Activated naive CD4-positive, alpha-beta T cell treated with Interleukin-2 at 50 U/mL for 16 hours (primary cell): ENCODE results near the gene TTPAL.

ENCODE experiments used
- DNase-seq: peaks from one replicate; pipeline ENCODE4 v3.0.0-alpha.2; 2020

The TTPAL gene

DNA sequence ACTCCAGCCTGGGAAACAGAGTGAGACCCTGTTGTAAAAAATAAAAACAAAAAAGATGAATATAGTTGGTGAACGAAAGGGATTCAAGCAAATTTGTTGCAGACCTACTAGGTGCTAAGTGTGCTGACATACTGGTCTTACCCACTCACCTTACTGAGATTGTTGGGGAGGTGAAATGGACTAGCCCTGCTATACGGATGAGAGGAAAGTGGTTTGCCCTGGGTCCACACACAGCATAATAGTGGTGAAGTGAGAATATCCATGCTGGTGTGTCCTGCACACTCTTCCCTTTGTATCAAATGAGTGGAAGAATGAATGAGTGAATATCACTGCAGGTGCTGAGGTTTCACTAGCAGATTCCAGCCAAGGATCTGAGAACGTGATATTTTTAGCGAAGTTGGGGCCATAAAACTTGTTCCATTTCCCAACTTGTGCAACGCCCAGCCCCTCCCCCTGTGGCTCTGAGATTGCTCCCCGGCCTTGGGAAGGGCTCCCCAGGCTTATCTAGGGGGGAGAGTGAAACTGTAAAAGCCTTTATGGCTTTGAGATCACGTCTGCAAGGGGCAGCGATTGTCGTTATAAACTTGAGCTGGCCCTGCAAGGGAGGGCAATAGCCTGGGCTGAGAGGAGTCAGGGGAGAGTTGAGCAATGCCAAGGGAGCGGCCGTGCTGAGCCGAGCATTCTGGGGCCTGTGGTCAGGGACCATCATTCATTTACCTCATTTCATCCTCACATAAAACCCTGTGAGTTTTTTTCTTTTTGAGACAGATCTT, 33.2 kb upstream of the TTPAL start:
- no peak for DNase-seq

DNA sequence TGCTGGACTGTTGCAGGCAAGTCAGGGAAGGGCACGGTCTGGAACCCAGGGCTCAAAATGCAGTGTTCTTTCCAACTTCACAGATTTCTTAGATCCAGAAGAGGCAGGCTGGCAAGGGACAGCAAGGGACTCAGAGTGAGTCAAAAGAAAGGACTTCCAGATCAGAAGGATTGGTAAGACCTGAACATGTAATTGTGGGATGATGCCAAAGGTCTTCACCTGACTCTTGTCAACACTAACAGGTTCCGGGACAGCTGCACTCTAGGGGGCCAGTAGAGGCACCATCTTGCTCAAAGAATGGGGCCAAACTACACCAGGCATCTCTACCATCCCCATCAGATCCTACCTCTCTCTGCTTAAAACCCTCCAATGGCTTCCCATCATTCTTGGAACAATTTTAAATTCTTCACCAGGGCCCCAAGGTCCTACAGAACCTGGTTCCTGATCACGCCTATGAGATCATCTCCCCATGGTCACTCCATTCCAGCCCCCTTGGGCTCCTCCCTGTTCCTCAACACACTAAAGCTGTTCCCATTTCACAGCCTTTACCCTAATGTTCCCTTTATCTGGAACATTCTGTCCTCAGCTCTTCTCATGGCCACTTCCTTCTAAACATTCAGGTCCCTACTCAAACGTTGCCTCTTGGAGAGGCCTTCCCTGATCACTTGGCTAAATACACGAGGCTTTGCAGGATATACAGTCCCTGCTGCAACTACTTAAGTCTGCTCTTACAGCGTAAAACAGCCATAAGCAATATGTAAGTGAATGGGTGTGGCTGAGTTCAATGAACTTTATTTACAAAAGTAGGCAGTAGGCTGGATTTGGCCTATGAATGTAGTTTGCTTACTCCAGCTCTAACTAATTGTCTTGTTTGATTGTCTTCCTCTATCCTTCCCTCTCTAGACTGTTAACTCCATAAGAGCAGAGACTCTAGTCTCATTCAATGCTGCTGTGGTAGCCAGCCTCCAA, 29.6 kb upstream of the TTPAL start:
- DNase-seq, result no peak

DNA sequence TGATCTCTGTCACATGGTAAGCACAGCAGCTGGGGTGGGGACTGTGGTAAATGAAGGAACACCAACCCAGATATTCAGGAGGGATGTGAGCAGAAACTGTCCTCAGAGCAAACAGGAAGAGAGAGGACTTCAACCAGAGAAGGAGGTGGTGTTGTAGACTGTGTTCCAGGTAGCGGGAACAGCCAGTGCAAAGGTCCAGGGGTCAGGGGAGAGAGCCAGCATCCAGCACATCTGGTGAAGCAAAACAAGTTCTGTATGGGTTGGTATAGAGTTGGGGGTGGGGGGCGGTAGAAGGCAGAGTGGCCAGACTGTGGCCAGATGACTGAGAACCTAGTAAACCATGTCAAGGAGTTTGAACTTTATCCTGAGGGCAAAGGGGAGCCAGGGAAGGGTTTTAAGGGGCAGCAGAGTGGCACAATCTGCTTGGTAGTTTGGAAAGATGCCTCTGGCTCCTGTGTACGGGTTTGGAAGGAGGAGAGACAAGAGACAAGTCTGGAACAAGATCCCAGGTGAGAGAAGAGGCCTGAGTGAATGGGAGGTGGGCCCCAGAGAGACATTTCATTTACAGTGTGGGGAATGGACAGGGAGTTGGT, 27.8 kb upstream of the TTPAL start:
- DNase-seq, result no peak

DNA sequence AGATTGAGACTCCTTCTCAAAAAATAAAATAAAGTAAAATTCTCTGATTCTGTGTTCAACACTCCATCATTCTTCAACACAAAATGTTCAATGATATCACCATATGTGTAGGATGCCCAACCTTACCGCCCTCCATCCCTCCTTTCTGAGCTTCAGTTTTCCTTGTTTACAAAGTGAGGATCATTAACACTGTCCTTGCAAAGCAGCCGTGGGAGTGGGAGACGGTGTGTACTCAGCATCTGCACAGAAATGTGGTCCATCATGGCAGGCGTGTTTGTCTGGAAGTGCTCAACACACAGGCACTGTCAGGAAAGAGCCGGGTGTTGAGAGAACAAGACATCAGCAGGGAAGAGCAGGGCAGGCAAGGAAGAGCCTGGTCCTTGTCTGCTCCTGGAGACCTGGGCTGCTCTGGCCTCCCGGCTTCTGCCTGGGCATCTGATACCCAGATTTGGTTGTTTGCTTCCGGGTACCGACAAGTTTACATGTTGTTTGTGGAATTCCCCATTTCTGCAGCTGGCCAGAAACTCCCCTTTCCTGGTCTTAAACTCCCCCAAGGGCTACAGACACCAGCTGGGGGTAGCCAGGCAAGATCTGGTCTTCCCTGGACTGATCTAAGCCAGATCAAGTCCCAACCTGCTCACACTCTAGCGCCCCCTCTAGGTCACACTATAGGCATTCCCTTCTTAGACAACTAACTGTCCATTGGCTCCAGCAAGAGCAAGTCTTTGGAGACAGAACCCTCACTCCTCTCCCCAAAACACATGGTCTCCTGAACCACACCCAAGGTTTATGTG, 26.7 kb upstream of the TTPAL start:
- no peak for DNase-seq

DNA sequence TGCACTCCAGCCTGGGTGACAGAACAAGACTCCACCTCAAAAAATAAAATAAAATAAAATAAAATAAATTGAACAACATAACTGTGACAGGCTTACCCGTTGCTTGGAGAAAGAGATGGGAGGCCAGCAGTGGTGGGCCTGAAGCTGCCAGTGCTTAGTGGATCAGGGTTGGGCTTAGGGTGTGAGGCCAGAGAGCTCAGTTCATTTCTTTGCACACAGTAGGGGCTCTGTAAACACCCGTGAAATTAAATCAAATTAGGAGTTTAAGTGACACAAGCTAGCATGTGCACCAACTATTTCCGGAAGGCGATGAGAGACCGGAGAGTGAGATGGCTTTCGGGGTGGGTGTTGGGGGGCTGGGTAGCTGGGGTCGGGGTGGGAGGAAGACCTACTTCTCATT, 25.8 kb upstream of the TTPAL start:
- no peak for DNase-seq

DNA sequence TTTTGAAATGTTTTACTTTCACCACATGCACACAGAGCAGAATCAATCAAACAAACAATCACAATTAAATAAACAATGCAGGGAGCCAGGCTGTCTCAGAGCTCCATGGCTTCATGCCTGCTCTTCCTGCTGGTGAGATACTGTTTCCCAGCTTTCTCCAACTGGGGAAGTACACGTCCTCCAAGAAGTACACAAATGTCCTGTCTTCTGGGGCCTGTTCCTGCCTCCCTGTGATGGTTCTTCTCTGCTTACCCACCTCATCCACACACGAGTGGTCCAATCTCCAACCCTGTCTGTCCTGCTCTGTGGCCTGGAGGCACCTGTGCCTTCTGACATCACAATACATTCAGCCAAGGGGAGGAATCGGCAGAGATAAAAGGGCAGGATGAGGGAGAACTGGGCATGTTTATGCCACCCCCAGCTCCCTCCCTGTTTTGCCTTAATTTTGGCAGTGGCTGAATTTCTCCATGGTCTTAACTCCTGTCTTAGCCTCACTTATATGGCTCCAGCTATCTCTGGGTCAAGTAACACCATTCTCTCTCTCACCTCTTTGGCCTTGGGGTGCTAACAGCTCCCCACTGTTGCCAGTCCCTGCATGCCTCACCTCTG, 25.3 kb upstream of the TTPAL start:
- no peak for DNase-seq

DNA sequence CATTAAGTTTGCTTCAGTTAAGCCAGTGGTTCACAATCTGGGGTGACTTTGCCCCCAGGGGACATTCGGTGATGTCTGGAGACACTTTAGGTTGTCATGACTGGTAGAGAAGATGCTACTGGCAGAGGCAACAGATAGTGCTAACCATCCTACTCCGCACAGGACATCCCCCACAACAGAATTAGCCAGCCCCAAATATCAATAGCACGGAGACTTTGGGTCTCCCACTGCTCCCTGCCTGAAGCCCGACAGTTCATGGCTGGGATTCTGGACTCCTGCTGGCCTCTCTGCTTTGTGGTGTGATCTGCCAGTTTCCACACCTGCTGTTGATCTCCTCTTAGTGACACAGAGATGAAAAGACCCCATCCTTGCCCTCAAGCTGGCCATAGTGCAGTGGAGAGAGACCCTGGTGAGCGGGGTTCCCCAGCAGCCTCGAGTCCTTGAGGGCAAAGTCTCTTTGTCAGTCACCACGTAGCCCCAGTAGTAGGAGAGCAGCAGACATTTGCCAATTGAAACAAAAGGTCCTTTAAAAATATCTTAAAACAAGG, 24.7 kb upstream of the TTPAL start:
- DNase-seq, result no peak

DNA sequence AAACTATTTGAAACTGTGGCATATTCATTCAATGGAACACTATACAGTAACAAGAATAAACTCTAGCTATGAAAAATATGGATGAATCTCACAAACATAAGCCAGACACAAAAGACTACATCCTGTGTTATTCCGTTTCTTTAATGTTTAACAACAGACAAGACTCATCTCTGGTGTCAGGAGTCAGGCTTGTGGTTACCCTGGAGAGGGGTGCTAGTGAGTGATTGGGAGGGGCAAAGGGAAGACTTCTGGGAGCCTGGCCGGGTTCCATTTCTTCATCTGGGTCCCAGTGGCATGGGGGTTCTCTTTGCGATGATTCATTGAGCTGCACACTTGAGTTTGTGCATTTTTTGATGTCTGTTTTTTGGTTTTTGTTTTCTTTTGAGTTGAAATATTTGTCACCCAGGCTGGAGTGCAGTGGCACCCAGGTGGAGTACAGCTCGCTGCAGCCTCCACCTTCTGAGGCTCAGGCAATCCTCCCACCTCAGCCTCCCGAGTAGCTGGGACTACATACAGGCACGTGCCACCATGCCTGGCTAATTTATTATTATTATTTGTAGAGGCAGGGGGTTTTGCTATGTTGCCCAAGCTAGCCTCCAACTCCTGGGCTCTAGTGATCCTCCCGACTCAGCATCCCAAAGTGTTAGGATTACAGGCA, 21.2 kb upstream of the TTPAL start:
- DNase-seq, result no peak

DNA sequence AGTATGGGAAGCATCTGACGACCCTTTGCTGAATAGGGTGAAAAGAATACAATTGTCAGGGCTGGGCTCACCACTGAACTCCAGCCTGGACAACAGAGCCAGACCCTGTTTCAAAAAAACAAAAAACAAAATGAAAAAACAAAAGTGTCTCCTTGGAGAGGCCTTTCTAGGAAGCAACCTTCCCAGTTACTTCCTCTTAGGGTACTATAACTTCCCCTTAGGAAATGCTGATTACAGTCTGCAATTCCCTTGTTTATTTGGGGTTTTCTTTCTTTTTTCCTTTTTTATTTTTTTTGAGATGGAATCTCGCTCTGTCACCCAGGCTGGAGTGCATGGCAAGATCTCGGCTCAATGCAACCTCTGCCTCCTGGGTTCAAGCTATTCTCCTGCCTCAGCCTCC, 20.5 kb upstream of the TTPAL start:
- DNase-seq, result no peak

DNA sequence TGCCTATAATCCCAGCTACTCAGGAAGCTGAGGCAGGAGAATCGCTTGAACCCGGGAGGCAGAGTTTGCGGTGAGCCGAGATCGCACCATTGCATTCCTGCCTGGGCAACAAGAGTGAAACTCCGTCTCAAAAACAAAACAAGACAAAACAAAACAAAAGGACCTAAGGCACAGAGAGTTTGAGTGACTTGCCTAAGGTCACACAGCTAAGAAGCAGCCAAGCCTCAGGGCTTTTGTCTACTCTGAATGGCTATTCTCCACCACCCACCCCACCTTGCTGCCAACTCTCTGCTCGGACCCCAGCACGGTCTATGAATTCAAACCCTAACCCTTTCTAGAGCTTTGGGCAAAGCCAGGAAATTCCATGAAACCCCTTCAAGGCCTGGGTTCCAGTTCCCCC, 19.1 kb upstream of the TTPAL start:
- DNase-seq, result no peak

DNA sequence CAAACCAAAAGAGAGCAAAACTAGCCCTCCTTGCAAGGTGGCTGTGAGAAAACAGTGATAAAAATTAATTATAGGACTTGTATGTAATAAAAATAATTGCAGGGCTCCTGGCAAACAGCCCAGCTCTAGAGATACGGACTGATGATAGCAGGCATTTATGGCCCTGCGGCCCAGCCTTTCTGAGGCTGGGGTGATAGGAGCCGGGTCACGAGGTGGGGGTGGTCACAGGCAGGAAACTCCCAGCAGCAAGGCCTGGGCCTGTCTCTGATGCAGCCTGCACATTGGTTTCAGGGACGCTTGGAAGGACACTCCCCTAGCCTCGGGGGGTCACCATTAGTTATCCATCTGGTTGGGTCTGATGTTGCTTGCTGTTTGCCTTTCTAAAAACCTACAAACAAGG, 18.7 kb upstream of the TTPAL start:
- DNase-seq, result no peak

DNA sequence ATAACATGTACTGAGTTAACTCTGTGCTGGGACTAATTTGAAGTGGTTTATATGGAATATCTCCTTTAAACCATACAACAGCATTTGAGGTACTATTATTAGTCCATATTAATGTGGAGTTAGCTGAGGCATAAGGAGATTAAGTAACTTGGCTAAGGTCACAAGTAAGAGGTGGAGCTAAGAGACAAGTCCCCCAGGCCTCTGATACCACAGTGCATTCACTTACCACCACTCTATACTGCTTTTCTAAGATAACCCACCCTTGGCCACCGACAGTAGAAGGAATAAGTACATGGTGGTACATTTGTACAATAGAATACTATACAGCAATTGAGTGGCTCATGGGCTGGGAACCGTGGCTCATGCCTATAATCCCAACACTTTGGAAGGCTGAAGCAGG, 16.4 kb upstream of the TTPAL start:
- DNase-seq, result no peak

DNA sequence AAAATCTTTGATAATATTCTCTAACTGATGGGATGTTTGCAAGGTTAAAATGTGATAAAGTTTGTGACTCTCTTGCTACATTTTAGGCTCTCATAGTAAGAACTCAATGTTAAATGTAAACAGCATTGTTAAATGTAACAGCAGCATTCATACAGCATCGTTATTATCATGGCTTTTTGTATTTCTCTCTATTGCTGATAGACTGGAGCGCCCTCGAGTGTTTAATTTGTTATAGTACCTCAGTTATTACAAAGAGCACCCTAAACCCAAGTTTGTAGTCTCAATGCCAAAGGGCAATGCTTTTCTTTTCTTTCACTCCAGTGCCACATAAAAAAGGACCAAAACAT, 14.9 kb upstream of the TTPAL start:
- DNase-seq, result no peak

DNA sequence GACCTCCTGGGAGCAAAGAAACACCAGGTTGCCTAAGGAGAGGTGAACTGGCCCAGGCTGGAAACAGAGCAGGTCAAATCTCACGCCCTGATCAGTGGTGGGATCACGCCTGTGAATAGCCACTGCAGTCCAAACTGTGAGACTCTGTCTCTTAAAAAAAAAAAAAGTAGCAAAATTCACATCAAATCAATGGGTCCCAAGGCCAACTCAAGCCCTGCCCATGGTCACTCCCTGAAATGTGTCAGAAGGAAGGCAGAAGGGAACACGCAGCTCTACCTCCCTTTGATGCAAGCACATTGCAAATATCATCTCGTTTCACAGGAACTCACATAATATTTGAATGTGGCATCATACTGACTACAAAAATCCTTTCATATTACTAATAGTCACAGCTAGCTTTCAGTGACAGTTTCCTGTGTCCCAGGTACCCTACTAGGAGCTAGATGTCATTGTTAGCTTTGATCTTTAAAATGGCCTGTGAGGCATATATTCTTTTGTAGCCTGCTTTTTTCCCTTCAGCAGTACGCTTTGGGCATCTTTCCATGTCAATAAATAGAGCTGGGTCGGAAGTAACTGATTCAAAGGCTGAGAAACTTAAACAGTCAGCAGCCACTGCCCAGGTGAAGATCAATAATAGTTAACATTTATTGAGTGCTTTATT, 14.4 kb upstream of the TTPAL start:
- DNase-seq, result no peak

DNA sequence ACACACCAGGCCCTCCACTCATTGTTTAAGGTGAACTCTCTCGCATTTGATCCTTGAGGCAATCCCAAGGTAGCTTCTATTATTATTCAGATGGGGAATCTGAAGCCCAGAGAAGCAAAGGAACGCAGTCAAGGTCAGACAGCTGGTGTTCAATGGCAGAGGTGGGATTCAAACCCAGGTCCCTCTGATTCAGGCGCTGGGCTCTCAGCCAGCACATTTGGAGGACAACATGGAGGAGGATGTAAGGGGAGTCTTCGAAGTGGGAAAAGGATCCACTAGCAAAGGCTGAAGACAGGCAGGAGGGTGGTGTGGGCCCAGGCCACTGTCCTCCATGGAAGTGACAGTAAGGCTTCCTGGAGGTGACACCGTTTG, 13.9 kb upstream of the TTPAL start:
- no peak for DNase-seq

DNA sequence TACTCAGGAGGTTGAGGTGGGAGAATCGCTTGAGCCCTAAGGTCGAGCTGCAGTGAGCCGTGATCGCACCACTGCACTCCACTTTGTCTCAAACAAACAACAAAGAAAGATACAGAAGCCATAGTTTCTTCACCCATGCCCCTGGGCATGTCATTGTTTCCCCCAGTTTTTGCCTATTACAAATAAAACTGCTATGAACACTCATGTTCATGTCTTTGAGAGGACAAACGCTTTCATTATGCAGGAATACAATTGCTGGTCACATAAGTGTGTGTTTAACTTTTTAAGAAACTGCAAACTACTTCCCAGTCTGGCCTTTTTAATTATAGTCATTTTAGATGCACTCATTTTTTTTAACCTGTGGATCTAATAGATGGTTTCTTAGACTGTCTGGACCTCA, 12.2 kb upstream of the TTPAL start:
- DNase-seq, result no peak

DNA sequence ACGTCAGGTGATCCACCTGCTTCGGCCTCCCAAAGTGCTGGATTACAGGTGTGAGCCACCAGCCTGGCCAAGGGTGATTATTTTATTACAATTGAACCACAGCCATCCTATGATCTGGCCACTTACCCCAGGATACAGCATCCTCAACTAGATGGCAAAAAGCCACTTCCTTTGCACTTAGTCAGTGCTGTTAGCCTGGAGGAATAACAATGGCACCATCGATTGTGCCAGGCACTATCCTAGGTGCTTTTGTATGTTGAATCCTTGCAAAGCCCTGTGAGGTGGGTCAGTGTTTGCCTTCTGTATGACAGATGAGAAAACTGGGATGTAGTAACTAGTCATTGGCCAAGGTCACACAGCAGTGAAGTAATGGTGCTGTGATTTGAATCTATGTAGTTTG, 11.2 kb upstream of the TTPAL start:
- DNase-seq, result no peak

DNA sequence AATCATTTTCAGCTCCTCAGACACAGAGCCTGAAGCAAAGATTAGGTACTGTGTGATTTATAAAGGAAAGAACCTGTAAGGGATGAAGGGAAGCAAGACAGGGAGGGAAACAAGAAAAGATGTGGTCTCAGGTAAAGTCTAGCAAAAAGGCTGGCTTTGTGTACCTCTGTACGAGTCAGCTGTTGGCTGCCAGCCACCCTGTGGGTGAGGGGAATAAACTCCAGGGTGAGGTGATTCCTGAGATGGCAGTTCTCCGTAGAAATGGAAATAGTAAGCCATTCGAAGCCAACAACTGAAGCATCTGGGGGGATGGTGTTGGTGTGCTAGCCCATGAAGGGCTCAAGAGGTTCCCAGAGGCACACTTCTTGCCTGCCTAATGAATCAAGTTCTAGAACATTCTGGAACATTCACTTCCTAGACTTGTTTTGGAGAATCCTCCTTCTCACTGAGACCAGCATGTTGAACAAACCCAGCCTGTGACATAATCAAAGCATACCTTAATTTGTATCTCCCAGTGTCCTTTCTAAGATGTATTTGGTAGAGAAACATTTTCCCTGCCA, 10.6 kb upstream of the TTPAL start:
- DNase-seq, result no peak

DNA sequence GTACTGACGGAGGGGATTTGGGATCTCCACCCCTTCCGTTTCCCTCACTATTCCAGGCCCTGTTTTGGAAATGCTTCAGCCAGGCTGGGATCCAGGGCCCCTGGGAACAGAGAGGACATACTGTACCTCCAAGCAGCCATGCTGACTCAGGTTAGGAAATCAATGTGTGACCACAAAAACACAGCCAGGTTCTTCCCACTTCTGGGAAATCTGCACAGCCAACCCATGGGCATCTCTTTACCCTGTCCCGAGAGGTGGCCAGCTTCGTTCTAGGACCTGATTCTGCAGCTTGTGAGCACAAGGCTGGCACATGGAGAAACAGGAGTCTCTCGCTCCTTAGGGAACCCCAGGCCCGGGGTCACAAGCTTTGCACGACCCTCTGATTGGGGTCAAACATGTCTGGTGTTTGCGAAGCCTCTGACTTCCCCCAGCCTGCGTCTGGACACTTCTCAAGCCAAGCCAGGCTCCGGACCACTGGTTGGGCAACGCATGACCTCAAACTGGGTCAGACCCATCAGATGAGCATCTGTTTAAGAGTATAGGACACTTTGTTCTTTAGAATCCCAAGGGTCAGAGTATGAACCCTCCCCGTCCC, 8.3 kb upstream of the TTPAL start:
- no peak for DNase-seq

DNA sequence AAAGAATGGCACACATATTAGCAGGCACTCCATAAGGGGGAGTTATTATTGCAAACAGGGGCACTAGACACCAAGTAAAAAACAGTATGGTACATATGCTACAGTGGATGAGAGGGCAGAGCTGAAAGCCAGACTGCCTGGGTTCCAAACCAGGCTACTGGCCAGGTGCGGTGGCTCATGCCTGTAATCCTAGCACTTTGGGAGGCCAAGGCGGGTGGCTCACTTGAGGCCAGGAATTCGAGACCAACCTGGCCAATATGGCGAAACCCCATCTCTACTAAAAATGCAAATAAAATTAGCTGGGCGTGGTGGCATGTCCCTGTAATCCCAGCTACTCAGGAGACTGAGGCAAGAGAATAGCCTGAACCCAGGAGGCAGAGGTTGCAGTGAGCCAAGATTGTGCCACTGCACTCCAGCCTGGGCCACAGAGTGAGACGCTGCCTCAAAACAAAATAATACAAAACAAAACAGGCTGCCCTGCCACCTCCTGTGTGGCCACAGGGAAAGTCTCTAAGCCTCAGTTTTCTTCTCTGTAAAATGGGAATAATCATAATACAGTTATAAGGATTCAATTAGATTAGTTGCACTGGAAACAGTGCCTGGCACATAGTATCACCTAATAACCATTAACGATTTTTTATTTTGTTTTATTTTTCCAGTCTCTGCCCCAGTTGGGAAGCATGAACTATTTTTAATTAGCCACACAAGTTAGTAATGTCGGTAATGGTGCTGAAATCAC, 7.5 kb upstream of the TTPAL start:
- no peak for DNase-seq
